Calu3 (cell line): ENCODE results near the gene XIRP1. TPM values are rescaled to one million over a fixed set of nuclear protein-coding genes. Genes with fewer than 3 reads are reported as not detected.

Source experiments
- BruUV-seq: library from RNA; stranded (reverse); fragments of 400-500 nt; replicated peaks from 2 replicates; lab custom pipeline; 2021; lab: Mats Ljungman, UMichigan
- CTCF ChIA-PET: fragments of 300-600 bp; sonication (Branson Sonifier 250); formaldehyde crosslinking; loops from one replicate; lab custom pipeline; 2022; ENCODE audit warnings: antibody characterized with exemption; lab: Charles Lee
- DNase-seq: peaks from one replicate; pipeline ENCODE4 v3.0.0; 2022
- H3K27ac Mint-ChIP-seq: one replicate; pipeline ENCODE4 v1.8.0; 2022; ENCODE audit warnings: mixed read lengths; ENCODE audit not compliant: unreplicated experiment
- H3K27me3 Mint-ChIP-seq: one replicate; pipeline ENCODE4 v1.8.0; 2022; ENCODE audit warnings: mixed read lengths; ENCODE audit not compliant: unreplicated experiment
- H3K36me3 Mint-ChIP-seq: one replicate; pipeline ENCODE4 v1.8.0; 2022; ENCODE audit warnings: mild to moderate bottlenecking, moderate library complexity, mixed read lengths; ENCODE audit not compliant: insufficient read depth, unreplicated experiment
- H3K4me1 Mint-ChIP-seq: one replicate; pipeline ENCODE4 v1.8.0; 2022; ENCODE audit warnings: mild to moderate bottlenecking, low read depth, mixed read lengths; ENCODE audit not compliant: unreplicated experiment
- H3K4me3 Mint-ChIP-seq: one replicate; pipeline ENCODE4 v1.8.0; 2022; ENCODE audit warnings: mild to moderate bottlenecking, low read depth, moderate library complexity, mixed read lengths; ENCODE audit not compliant: unreplicated experiment
- H3K9me3 Mint-ChIP-seq: one replicate; pipeline ENCODE4 v1.8.0; 2022; ENCODE audit warnings: low read depth, mixed read lengths; ENCODE audit not compliant: unreplicated experiment
- CTCF ChIP-seq: fragments of 200-600 bp; IDR thresholded peaks from one replicate; pipeline ENCODE4 v1.8.0; 2022; ENCODE audit warnings: antibody characterized with exemption; ENCODE audit not compliant: unreplicated experiment
- intact Hi-C: fragments of 100-400 bp; cut with micrococcal nuclease; formaldehyde crosslinking; loops from one replicate; pipeline ENCODE4 v1.10.0; 2022; ENCODE audit not compliant: unreplicated experiment
- total RNA-seq: library from RNA; stranded (reverse); gene quantifications from 2 replicates; pipeline ENCODE4 v1.2.3, GENCODE V29; 2022

The XIRP1 gene
- total RNA-seq, 1 experiment from 2014 or later: not detected

GRCh38 chr3:39213613-39214012 is 21.2 kb upstream of the XIRP1 start:
- Mint-ChIP-seq H3K4me3 (no peak overlapping the region), H3K27ac (no peak overlapping the region)

GRCh38 chr3:39212665-39213064 is 20.3 kb upstream of the XIRP1 start:
- DNase-seq: no peak
- no peak for TF ChIP-seq CTCF
- no peaks in the 10 kb centered on the region for H3K36me3 Mint-ChIP-seq
- intact Hi-C loops: no loop called here
- no peaks in the 10 kb centered on the region for H3K9me3 Mint-ChIP-seq
- peaks cover 56% of the 10 kb centered on the region for H3K27me3 Mint-ChIP-seq
- CTCF ChIA-PET: no interaction called here
- BruUV-seq: no TSS peak
- no peak overlapping the region for H3K4me3 Mint-ChIP-seq
- no peaks in the 10 kb centered on the region for H3K4me1 Mint-ChIP-seq
- no peak overlapping the region for H3K27ac Mint-ChIP-seq

More at GRCh38 chr3:39213613-39214012, 21.2 kb upstream of the XIRP1 start:
- peaks cover 57% of the 10 kb centered on the region for H3K27me3 Mint-ChIP-seq
- no peaks in the 10 kb centered on the region for H3K9me3 Mint-ChIP-seq
- no peaks in the 10 kb centered on the region for H3K4me1 Mint-ChIP-seq
- no TSS peak for BruUV-seq
- CTCF ChIA-PET: no interaction called here
- H3K36me3 Mint-ChIP-seq: no peaks in the 10 kb centered on the region
- DNase-seq: no peak
- no peak for TF ChIP-seq CTCF
- intact Hi-C loops: no loop called here

GRCh38 chr3:39211332-39212130 is 19.1 kb upstream of the XIRP1 start:
- CTCF ChIA-PET: no interaction called here

GRCh38 chr3:39210078-39210477 is 17.7 kb upstream of the XIRP1 start:
- no TSS peak for BruUV-seq
- Mint-ChIP-seq H3K36me3 (no peaks in the 10 kb centered on the region), H3K4me1 (no peaks in the 10 kb centered on the region), H3K27me3 (peaks cover 49% of the 10 kb centered on the region), H3K27ac (no peak overlapping the region), H3K4me3 (no peak overlapping the region), H3K9me3 (no peaks in the 10 kb centered on the region)
- CTCF ChIA-PET: no interaction called here
- TF ChIP-seq CTCF: no peak
- intact Hi-C loops: no loop called here
- DNase-seq: no peak

More at GRCh38 chr3:39211332-39212130, 19.1 kb upstream of the XIRP1 start:
- no peaks in the 10 kb centered on the region for H3K9me3 Mint-ChIP-seq
- no TSS peak for BruUV-seq
- peaks cover 56% of the 10 kb centered on the region for H3K27me3 Mint-ChIP-seq
- H3K4me3 Mint-ChIP-seq: no peak overlapping the region
- intact Hi-C loops: no loop called here
- no peaks in the 10 kb centered on the region for H3K4me1 Mint-ChIP-seq
- no peaks in the 10 kb centered on the region for H3K36me3 Mint-ChIP-seq
- no peak for TF ChIP-seq CTCF
- H3K27ac Mint-ChIP-seq: no peak overlapping the region
- DNase-seq: no peak
